ENCODE data around the gene GCKR.

DNA sequence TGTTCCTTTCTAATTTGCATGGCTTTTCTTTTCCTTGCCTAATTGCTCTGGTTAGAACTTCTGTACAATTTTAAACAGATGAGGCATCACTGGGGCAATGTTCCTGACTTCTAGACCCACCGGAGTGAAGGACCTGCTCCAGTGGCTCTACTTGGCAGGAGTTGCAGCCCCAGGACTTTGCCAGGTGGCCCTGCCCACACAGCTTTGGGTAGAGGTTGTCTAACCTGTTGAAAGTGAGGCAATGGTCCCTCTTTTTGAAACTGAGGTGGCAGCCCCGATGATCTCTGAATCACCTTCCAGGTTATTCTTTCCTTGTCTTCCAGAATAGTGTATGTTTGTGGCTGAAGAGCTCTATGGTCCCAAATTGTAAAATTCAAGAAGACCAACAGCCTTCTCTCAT lies 56.3 kb downstream of the GCKR start:
- TF ChIP-seq, protein P1, sequence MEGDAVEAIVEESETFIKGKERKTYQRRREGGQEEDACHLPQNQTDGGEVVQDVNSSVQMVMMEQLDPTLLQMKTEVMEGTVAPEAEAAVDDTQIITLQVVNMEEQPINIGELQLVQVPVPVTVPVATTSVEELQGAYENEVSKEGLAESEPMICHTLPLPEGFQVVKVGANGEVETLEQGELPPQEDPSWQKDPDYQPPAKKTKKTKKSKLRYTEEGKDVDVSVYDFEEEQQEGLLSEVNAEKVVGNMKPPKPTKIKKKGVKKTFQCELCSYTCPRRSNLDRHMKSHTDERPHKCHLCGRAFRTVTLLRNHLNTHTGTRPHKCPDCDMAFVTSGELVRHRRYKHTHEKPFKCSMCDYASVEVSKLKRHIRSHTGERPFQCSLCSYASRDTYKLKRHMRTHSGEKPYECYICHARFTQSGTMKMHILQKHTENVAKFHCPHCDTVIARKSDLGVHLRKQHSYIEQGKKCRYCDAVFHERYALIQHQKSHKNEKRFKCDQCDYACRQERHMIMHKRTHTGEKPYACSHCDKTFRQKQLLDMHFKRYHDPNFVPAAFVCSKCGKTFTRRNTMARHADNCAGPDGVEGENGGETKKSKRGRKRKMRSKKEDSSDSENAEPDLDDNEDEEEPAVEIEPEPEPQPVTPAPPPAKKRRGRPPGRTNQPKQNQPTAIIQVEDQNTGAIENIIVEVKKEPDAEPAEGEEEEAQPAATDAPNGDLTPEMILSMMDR (conservative IDR thresholded peaks at IDR 0.05 in 1 of 2, IDR thresholded peaks at IDR 0.05 in 1 of 2; ENCODE audit: extremely low read depth in 1 of 2, insufficient read depth in 1 of 2, low read depth in 1 of 2, low read length in 2 of 2) = no peak
- TF ChIP-seq EZH2 (IDR thresholded peaks at IDR 0.05; ENCODE audit: borderline replicate concordance, low read length) = no peak

All from mammary epithelial cell (primary cell).